ENCODE measurements around the gene SNF8.

SNF8 gene

GRCh38 chr17:48883171-48883570 is 61.5 kb downstream of the SNF8 start:
- DNase-seq (ENCODE audit: low read depth) = no peak

- no peak for DNase-seq (ENCODE audit: low read depth)
These were observed 62.4 kb downstream of the SNF8 start for GRCh38 chr17:48882272-48882671.

Measured in HS-5 (cell line).